AG09309 (cell line): ENCODE results near the gene GNAL.

Experiments used
- DNase-seq: peaks from one replicate; pipeline ENCODE4 v3.0.0-alpha.2; 2010; ENCODE audit warnings: low read depth
- H3K4me3 ChIP-seq: 2 replicates; pipeline ENCODE4 v1.5.1; 2011; ENCODE audit warnings: mild to moderate bottlenecking, low read depth, low read length, moderate library complexity; ENCODE audit not compliant: control insufficient read depth
- CTCF ChIP-seq: IDR thresholded peaks from 2 replicates; pipeline ENCODE4 v1.5.1; 2011; ENCODE audit warnings: mild to moderate bottlenecking, low read depth, low read length, inconsistent platforms; ENCODE audit not compliant: insufficient read depth, control insufficient read depth; ENCODE audit errors: missing control alignments

Gene GNAL

GRCh38 chr18:11733031-11733430, 44.0 kb downstream of the GNAL start:
- peak; percentile 13 for DNase-seq
- peak; percentile 93 for TF ChIP-seq CTCF
- H3K4me3 ChIP-seq = no peak overlapping the region; the same call in 1 of the 2 replicates

- DNase-seq = no peak
- no peak overlapping the region for H3K4me3 ChIP-seq
- no peak for TF ChIP-seq CTCF
These were observed 47.6 kb downstream of the GNAL start for GRCh38 chr18:11736656-11737055.

- no peak overlapping the region for H3K4me3 ChIP-seq
- no peak for DNase-seq
- no peak for TF ChIP-seq CTCF
These were observed 50.8 kb downstream of the GNAL start for GRCh38 chr18:11739893-11740292.

DNA sequence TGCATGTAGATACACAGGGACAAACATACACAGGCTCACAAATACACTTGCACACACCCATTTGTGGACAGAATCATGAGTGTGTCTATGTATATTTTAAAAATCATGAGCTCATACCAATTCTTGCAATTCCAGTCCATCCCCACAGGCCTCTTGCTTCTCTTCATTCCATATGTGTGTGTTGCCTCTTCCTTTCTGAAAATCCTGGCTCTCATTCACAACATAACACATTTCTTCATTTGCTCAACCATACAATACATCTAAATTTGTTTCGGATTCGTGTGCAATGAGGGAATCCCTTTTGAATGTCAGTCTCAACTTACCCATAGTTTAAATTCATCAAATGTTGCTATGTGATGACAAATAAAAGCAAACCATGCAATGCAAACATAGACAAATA, 51.4 kb downstream of the GNAL start:
- no peak for DNase-seq
- no peak overlapping the region for H3K4me3 ChIP-seq
- TF ChIP-seq CTCF = no peak

DNA sequence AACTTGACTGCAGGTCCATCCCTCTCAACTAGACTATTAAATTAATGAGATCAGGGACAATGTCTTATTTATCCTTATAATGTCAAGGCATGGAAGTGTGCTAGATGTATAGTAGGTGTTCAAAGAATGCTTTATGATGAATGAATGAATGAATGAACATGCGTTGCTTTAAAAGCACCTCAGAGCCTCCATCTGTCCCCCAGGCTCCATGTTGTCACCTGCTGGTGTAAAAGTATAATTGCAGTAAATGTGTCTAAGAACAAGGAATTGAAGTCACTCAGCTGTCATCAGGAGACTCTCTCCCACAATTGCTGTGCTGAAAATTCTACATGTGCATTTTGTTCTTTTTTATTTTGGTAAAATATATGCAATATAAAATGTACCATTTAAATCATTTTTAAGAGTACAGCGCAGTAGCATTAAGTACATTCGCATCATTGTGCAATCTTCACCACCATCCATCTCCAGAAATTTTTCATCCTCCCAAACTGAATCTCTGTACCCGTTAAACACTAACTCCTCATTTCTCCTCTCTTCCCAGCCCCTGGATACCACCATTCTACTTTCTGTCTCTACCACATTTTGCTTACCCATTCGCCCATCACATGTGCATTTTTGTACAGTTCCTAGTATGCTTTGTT, 52.6 kb downstream of the GNAL start:
- peak; percentile 44 for TF ChIP-seq CTCF
- no peak overlapping the region for H3K4me3 ChIP-seq
- DNase-seq = no peak

GRCh38 chr18:11745521-11745920, 56.5 kb downstream of the GNAL start:
- no peak for DNase-seq
- TF ChIP-seq CTCF = no peak
- no peak overlapping the region for H3K4me3 ChIP-seq
